PC-9 (cell line): ENCODE data around the gene PLA2G2A. TPM values are rescaled to one million over a fixed set of nuclear protein-coding genes. Genes with fewer than 3 reads are reported as not detected.

ENCODE experiments used
- BruUV-seq: library from RNA; stranded (reverse); fragments of 400-500 nt; replicated peaks from 2 replicates; lab custom pipeline; 2021; lab: Mats Ljungman, UMichigan
- CTCF ChIA-PET: fragments of 300-600 bp; sonication (Branson Sonifier 250); formaldehyde crosslinking; loops from one replicate; lab custom pipeline; 2022; ENCODE audit warnings: antibody characterized with exemption; lab: Charles Lee
- POLR2A ChIA-PET: fragments of 300-600 bp; sonication (Branson Sonifier 250); formaldehyde crosslinking; loops from one replicate; lab custom pipeline; 2022; ENCODE audit warnings: antibody characterized with exemption; ENCODE audit not compliant: unreplicated experiment; lab: Charles Lee
- DNase-seq, 2 experiments: peaks; one replicate each; pipeline versions ENCODE4 v3.0.0 to v3.0.0-alpha.2; 2015 to 2022; ENCODE audit warnings: mixed read lengths in 1 of 2
- H2AFZ ChIP-seq: fragments of 200-600 bp; sonication (generic); 2 replicates; pipeline ENCODE4 v1.8.1; 2017; ENCODE audit warnings: antibody characterized with exemption
- H3F3A ChIP-seq: fragments of 200-600 bp; sonication (generic); 2 replicates; pipeline ENCODE4 v1.8.1; 2017; ENCODE audit warnings: antibody characterized with exemption, mild to moderate bottlenecking, low read depth; ENCODE audit not compliant: insufficient read depth
- H3K27ac ChIP-seq: fragments of 200-600 bp; sonication (generic); 2 replicates; pipeline ENCODE4 v1.6.1; 2016; ENCODE audit warnings: mixed run types
- H3K27me3 ChIP-seq: fragments of 200-600 bp; sonication (generic); 2 replicates; pipeline ENCODE4 v1.6.1; 2016; ENCODE audit warnings: low read depth, mixed run types; ENCODE audit not compliant: insufficient read depth
- H3K36me3 ChIP-seq: fragments of 200-600 bp; sonication (generic); 2 replicates; pipeline ENCODE4 v1.6.1; 2016; ENCODE audit warnings: low read depth, mixed run types
- H3K4me1 ChIP-seq: fragments of 200-600 bp; sonication (generic); replicated peaks from 2 replicates; pipeline ENCODE4 v1.6.1; 2016; ENCODE audit warnings: mixed run types; ENCODE audit not compliant: insufficient read depth
- H3K4me2 ChIP-seq: fragments of 200-600 bp; sonication (generic); 2 replicates; pipeline ENCODE4 v1.6.1; 2017; ENCODE audit warnings: mixed run types
- H3K4me3 ChIP-seq: fragments of 200-600 bp; sonication (generic); 2 replicates; pipeline ENCODE4 v1.6.1; 2016; ENCODE audit warnings: mixed run types
- H3K79me2 ChIP-seq: fragments of 200-600 bp; sonication (generic); 2 replicates; pipeline ENCODE4 v1.6.1; 2017; ENCODE audit warnings: low read depth, mixed run types
- H3K9me2 ChIP-seq: fragments of 200-600 bp; sonication (generic); 2 replicates; pipeline ENCODE4 v1.8.1; 2017; ENCODE audit warnings: mild to moderate bottlenecking; ENCODE audit not compliant: insufficient read depth
- H3K9me3 ChIP-seq: fragments of 200-600 bp; sonication (generic); 2 replicates; pipeline ENCODE4 v1.8.1; 2016; ENCODE audit warnings: low read depth; ENCODE audit not compliant: insufficient read depth
- H4K20me1 ChIP-seq: fragments of 200-600 bp; sonication (generic); 2 replicates; pipeline ENCODE4 v1.8.1; 2017; ENCODE audit not compliant: insufficient read depth
- EZH2 ChIP-seq: fragments of 200-600 bp; sonication (generic); IDR thresholded peaks from 2 replicates; pipeline ENCODE4 v1.8.0; 2017; ENCODE audit warnings: antibody characterized with exemption, low read depth
- intact Hi-C: fragments of 100-400 bp; cut with micrococcal nuclease; formaldehyde crosslinking; loops from one replicate; pipeline ENCODE4 v1.10.0; 2022; ENCODE audit not compliant: unreplicated experiment
- total RNA-seq: library from RNA; stranded (reverse); gene quantifications from 2 replicates; pipeline ENCODE4 v1.2.3, GENCODE V29; 2021
- TF ChIP-seq, protein P1 (sequence below): fragments of 200-600 bp; sonication (generic); conservative IDR thresholded peaks from 2 replicates; pipeline ENCODE4 v1.6.1; 2017; ENCODE audit warnings: mixed run types, antibody characterized with exemption, mild to moderate bottlenecking, moderate library complexity

PLA2G2A gene
- total RNA-seq, 1 experiment from 2014 or later, result not detected

DNA sequence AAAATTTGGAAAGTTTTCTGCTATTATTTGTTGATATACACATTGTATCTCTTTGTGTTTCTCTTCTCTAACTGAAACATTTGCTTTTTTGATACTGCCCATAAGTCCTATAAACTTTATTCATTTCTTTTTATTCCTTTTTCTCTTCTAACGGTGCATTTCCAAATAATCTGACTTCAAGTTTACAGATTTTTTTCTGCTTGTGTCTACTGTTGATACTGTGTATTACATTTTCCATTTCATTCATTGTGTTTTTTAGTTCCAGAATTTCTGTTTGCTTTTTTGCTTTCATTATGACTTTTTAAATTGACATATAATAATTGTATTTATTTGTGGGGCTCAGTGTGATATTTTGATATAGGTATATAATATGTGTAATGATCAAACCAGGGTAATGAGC lies 38.3 kb upstream of the PLA2G2A start:
- CTCF ChIA-PET, result no interaction called here
- POLR2A ChIA-PET, result no interaction called here
- H3K79me2 ChIP-seq, result no peaks in the 10 kb centered on the region
- no peaks in the 10 kb centered on the region for H3F3A ChIP-seq
- no peaks in the 10 kb centered on the region for H3K27me3 ChIP-seq
- H2AFZ ChIP-seq, result no peak overlapping the region
- no peaks in the 10 kb centered on the region for H4K20me1 ChIP-seq
- no peak overlapping the region for H3K4me2 ChIP-seq
- intact Hi-C loops, result no loop called here
- H3K36me3 ChIP-seq, result no peaks in the 10 kb centered on the region
- BruUV-seq, result no TSS peak
- TF ChIP-seq, protein P1, sequence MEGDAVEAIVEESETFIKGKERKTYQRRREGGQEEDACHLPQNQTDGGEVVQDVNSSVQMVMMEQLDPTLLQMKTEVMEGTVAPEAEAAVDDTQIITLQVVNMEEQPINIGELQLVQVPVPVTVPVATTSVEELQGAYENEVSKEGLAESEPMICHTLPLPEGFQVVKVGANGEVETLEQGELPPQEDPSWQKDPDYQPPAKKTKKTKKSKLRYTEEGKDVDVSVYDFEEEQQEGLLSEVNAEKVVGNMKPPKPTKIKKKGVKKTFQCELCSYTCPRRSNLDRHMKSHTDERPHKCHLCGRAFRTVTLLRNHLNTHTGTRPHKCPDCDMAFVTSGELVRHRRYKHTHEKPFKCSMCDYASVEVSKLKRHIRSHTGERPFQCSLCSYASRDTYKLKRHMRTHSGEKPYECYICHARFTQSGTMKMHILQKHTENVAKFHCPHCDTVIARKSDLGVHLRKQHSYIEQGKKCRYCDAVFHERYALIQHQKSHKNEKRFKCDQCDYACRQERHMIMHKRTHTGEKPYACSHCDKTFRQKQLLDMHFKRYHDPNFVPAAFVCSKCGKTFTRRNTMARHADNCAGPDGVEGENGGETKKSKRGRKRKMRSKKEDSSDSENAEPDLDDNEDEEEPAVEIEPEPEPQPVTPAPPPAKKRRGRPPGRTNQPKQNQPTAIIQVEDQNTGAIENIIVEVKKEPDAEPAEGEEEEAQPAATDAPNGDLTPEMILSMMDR, result no peak
- TF ChIP-seq EZH2, result no peak
- H3K4me3 ChIP-seq, result no peak overlapping the region
- H3K9me3 ChIP-seq, result 0 out of 2 replicates have a peak, but pooled peaks cover 3% of the 10 kb centered on the region
- no peak overlapping the region for H3K27ac ChIP-seq
- no peak for DNase-seq
- H3K4me1 ChIP-seq, result no peaks in the 10 kb centered on the region
- H3K9me2 ChIP-seq, result no peaks in the 10 kb centered on the region

DNA sequence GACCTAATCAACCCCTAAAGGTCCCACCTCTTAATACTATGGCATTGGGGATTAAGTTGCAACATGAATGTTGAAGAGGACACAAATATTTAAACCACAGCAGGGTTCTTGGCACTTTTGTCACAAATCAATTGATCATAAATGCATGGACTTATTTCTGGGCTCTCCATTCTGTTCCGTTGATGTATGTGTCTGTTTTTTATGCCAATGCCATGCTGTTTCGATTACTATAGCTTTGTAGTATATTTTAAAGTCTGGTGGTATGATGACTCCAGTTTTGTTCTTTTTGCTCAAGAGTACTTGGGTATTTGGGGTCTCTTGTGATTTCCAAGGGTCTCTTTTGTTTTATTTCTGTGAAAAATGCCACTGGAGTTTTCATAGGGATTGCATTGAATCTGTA lies 34.7 kb upstream of the PLA2G2A start:
- BruUV-seq, result no TSS peak
- no peaks in the 10 kb centered on the region for H3K27me3 ChIP-seq
- H3K4me2 ChIP-seq, result no peak overlapping the region
- H3K4me3 ChIP-seq, result no peak overlapping the region
- intact Hi-C loops, result no loop called here
- no peak for DNase-seq
- no peaks in the 10 kb centered on the region for H3K79me2 ChIP-seq
- H3K27ac ChIP-seq, result no peak overlapping the region
- no peaks in the 10 kb centered on the region for H3K4me1 ChIP-seq
- no peaks in the 10 kb centered on the region for H3F3A ChIP-seq
- POLR2A ChIA-PET, result no interaction called here
- TF ChIP-seq, protein P1, result no peak
- no peak for TF ChIP-seq EZH2
- H3K9me3 ChIP-seq, result 0 out of 2 replicates have a peak, but pooled peaks cover 3% of the 10 kb centered on the region
- CTCF ChIA-PET, result no interaction called here
- no peaks in the 10 kb centered on the region for H3K9me2 ChIP-seq
- no peaks in the 10 kb centered on the region for H3K36me3 ChIP-seq
- no peaks in the 10 kb centered on the region for H4K20me1 ChIP-seq
- H2AFZ ChIP-seq, result no peak overlapping the region

- Histone ChIP-seq H3K79me2 (no peaks in the 10 kb centered on the region), H3K9me3 (0 out of 2 replicates have a peak, but pooled peaks cover 3% of the 10 kb centered on the region), H2AFZ (no peak overlapping the region), H3K4me2 (no peak overlapping the region), H3K4me1 (no peaks in the 10 kb centered on the region), H3K27ac (no peak overlapping the region), H3K4me3 (no peak overlapping the region), H3F3A (no peaks in the 10 kb centered on the region), H3K9me2 (no peaks in the 10 kb centered on the region), H3K27me3 (no peaks in the 10 kb centered on the region), H3K36me3 (no peaks in the 10 kb centered on the region), H4K20me1 (no peaks in the 10 kb centered on the region)
- POLR2A ChIA-PET, result no interaction called here
- no peak for DNase-seq
- no TSS peak for BruUV-seq
- CTCF ChIA-PET, result no interaction called here
- intact Hi-C loops, result no loop called here
- no peak for TF ChIP-seq EZH2
- TF ChIP-seq, protein P1, result no peak
Measured at GRCh38 chr1:20010016-20010415, 30.6 kb upstream of the PLA2G2A start.
